Measurements from ENCODE around the gene DPP8.

GRCh38 chr15:65512807-65513416 is 4.6 kb downstream of the DPP8 start:
- TF ChIP-seq CTCF (IDR thresholded peaks at IDR 0.05; ENCODE audit: low read depth, low read length) (no peak), EZH2phosphoT487 (IDR thresholded peaks at IDR 0.05; ENCODE audit: low read depth) (no peak)
